Upper lobe of left lung (tissue), 6 donors: ENCODE results near the gene PRDM7. TPM values are rescaled to one million over a fixed set of nuclear protein-coding genes. Genes with fewer than 3 reads are reported as not detected.

Experiments
- ATAC-seq, 2 donors: fragments of 200-7000 bp; cut with Tn5 transposase; one replicate each; pipeline ENCODE4 v1.9.1; 2022; ENCODE audit warnings: mild to moderate bottlenecking in 2 of 2, moderate library complexity in 2 of 2; ENCODE audit not compliant: low FRiP score in 2 of 2
- DNase-seq, 2 donors: peaks; one replicate each; pipeline ENCODE4 v3.0.0-alpha.2; 2019 to 2020
- H3K27ac ChIP-seq, 4 donors: fragments of 200-600 bp; sonication (generic); one replicate each; pipeline ENCODE4 v1.5.1; 2016 to 2019
- H3K27me3 ChIP-seq, 4 donors: fragments of 200-600 bp; sonication (generic); one replicate each; pipeline ENCODE4 v1.5.1; 2017 to 2019
- H3K36me3 ChIP-seq, 4 donors: fragments of 200-600 bp; sonication (generic); one replicate each; pipeline ENCODE4 v1.5.1; 2016 to 2019
- H3K4me1 ChIP-seq, 4 donors: fragments of 200-600 bp; sonication (generic); one replicate each; pipeline ENCODE4 v1.5.1; 2018 to 2019
- H3K4me3 ChIP-seq, 4 donors: fragments of 200-600 bp; sonication (generic); one replicate each; pipeline ENCODE4 v1.5.1; 2017 to 2019; ENCODE audit warnings: mild to moderate bottlenecking in 2 of 4, moderate library complexity in 1 of 4
- H3K9me3 ChIP-seq, 4 donors: fragments of 200-600 bp; sonication (generic); one replicate each; pipeline ENCODE4 v1.5.1; 2018 to 2019
- EP300 ChIP-seq, 4 donors: sonication (generic); formaldehyde crosslinking; IDR thresholded peaks; one replicate each; pipeline ENCODE4 v1.5.1; 2017; ENCODE audit warnings: antibody characterized with exemption in 4 of 4, control low read depth in 2 of 4
- POLR2A ChIP-seq, 4 donors: fragments of 450-650 bp; IDR thresholded peaks; one replicate each; pipeline ENCODE4 v1.5.1; 2016 to 2017; ENCODE audit warnings: antibody characterized with exemption in 4 of 4, mild to moderate bottlenecking in 2 of 4
- POLR2AphosphoS5 ChIP-seq, 2 donors: sonication (generic); formaldehyde crosslinking; IDR thresholded peaks; one replicate each; pipeline ENCODE4 v1.5.1; 2017; ENCODE audit warnings: antibody characterized with exemption in 2 of 2
- WGBS, 2 donors: methylation state at CpG; one replicate each; pipeline ENCODE4 v1.1.5; 2017 to 2018; 5-methylcytosine and 5-hydroxymethylcytosine counted together
- total RNA-seq, 6 donors: library from RNA; depleted of rRNA in 4 of 6; stranded (reverse); fragments of >200 nt in 4 of 6; gene quantifications; one replicate each; pipeline versions ENCODE4 v1.1.0 to v1.2.1, GENCODE V29; 2016 to 2021
- TF ChIP-seq, protein P1 (sequence below), 6 experiments: fragments of 450-650 bp in 4 of 6; fragments of 200-600 bp in 2 of 6; sonication (generic) in 2 of 6; IDR thresholded peaks; one replicate each; pipeline ENCODE4 v1.5.1; 2016 to 2019; ENCODE audit warnings: antibody characterized with exemption in 6 of 6
- donor health status: DM: no; HTN: no; CAD: no; lungs with moderate emphysema.
- donor health status: DM: no; HTN: yes; CAD: no; lungs with severe emphysema.

The PRDM7 gene
- total RNA-seq, 6 donors from 2014 or later: not detected

DNA sequence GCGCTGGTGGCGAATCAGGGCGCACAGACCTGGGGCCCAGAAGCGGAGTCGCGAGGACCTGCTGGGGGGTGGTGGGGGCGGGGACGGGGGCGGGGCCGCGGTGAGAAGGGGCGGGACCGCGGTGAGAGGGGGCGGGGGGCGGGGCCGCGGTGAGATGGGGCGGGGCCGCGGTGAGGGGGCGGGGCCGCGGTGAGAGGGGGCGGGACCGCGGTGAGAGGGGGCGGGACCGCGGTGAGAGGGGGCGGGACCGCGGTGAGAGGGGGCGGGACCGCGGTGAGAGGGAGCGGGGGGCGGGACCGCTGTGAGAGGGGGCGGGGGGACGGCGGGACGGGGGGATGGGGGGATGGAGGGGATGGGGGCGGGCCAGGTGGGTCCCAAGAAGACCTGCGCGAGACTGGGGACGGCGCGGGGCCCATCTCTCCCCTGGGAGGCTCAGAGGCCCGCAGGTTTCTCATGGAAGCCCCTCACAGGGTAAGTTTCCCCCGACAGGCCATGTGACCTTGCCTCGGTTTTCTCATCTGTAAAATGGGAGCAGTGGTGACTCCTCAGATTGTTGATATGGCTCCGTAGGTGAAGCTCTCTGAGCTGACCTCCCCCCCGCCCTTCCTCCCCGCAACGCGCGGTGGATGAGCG lies 29.3 kb downstream of the PRDM7 start:
- no peak overlapping the region for H3K27ac ChIP-seq
- H3K4me3 ChIP-seq: peak overlapping the region in 3 of 4 donors; percentile 43 to 55 (median 54)
- ATAC-seq (no peak), DNase-seq (peak; percentile 17 to 74)
- 46 to 54% methylated on average over 6 to 14 of the region's 59 CpGs for WGBS, 2 donors
- H3K36me3 ChIP-seq: peaks cover 0 to 11% (median 4%) of the 10 kb centered on the region in 4 donors
- H3K4me1 ChIP-seq: peaks cover 10 to 20% (median 15%) of the 10 kb centered on the region in 4 donors
- H3K27me3 ChIP-seq: peaks cover 0 to 4% (median 2%) of the 10 kb centered on the region in 4 donors
- TF ChIP-seq EP300 (IDR thresholded peaks at IDR 0.05) (no peak), POLR2AphosphoS5 (IDR thresholded peaks at IDR 0.05) (no peak), POLR2A (IDR thresholded peaks at IDR 0.05) (no peak)
- TF ChIP-seq, protein P1, sequence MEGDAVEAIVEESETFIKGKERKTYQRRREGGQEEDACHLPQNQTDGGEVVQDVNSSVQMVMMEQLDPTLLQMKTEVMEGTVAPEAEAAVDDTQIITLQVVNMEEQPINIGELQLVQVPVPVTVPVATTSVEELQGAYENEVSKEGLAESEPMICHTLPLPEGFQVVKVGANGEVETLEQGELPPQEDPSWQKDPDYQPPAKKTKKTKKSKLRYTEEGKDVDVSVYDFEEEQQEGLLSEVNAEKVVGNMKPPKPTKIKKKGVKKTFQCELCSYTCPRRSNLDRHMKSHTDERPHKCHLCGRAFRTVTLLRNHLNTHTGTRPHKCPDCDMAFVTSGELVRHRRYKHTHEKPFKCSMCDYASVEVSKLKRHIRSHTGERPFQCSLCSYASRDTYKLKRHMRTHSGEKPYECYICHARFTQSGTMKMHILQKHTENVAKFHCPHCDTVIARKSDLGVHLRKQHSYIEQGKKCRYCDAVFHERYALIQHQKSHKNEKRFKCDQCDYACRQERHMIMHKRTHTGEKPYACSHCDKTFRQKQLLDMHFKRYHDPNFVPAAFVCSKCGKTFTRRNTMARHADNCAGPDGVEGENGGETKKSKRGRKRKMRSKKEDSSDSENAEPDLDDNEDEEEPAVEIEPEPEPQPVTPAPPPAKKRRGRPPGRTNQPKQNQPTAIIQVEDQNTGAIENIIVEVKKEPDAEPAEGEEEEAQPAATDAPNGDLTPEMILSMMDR (IDR thresholded peaks at IDR 0.05): no peak
- H3K9me3 ChIP-seq: no peaks in the 10 kb centered on the region

DNA sequence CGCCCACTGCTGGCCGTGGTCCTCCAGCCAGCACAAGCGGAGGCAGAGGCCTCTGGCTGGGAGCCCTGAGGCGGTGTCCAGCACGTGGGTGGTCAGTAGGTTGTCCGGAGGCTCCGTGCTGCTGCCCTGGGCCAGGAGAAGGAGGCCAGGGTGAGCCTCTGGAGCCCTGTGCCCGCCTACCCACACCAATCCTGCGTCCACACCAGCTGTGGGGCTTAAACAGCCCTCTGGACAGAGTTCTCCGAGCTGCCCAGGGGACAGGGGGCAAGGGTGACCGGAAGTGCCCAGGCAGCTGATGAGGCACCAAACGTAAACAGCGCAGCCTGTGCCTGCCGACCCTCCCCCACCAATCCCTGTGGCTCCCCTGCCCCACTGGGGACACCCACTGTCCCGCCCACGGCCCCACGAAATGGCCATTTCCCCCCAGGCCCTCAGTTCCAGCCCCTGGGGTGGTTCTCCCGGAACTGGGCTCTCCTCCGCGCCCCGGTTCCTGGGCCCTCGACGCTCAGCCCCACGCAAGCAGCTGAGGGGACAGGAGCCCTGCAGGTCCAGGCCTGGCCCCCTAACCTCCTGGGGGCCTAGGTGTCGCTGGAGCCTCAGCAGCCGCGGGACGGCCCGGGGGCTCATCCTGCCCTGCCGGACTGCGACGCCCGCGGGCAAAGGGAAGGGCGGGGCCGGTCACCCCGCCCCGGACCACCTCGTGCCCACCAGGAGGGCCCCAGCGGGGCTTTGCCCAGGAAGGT lies 30.0 kb downstream of the PRDM7 start:
- Histone ChIP-seq H3K4me1 (peaks cover 10 to 20% (median 15%) of the 10 kb centered on the region in 4 donors), H3K27me3 (peaks cover 0 to 4% (median 2%) of the 10 kb centered on the region in 4 donors), H3K36me3 (peaks cover 0 to 18% (median 7%) of the 10 kb centered on the region in 4 donors), H3K27ac (peak overlapping the region in 1 of 4 donors; percentile 28), H3K4me3 (peak overlapping the region in 3 of 4 donors; percentile 43 to 55 (median 54)), H3K9me3 (no peaks in the 10 kb centered on the region)
- DNase-seq (peak; percentile 82 to 85), ATAC-seq (peak; percentile 72 to 74)
- WGBS, 2 donors: 4% methylated on average over 23 of the region's 40 CpGs; no CpG with 5 or more reads in 1 of the 2 donors
- peak in 1 of 2 donors; percentile 11 for TF ChIP-seq POLR2AphosphoS5 (IDR thresholded peaks at IDR 0.05)
- TF ChIP-seq EP300 (IDR thresholded peaks at IDR 0.05): no peak
- peak in 1 of 4 donors; percentile 36 for TF ChIP-seq POLR2A (IDR thresholded peaks at IDR 0.05)

DNA sequence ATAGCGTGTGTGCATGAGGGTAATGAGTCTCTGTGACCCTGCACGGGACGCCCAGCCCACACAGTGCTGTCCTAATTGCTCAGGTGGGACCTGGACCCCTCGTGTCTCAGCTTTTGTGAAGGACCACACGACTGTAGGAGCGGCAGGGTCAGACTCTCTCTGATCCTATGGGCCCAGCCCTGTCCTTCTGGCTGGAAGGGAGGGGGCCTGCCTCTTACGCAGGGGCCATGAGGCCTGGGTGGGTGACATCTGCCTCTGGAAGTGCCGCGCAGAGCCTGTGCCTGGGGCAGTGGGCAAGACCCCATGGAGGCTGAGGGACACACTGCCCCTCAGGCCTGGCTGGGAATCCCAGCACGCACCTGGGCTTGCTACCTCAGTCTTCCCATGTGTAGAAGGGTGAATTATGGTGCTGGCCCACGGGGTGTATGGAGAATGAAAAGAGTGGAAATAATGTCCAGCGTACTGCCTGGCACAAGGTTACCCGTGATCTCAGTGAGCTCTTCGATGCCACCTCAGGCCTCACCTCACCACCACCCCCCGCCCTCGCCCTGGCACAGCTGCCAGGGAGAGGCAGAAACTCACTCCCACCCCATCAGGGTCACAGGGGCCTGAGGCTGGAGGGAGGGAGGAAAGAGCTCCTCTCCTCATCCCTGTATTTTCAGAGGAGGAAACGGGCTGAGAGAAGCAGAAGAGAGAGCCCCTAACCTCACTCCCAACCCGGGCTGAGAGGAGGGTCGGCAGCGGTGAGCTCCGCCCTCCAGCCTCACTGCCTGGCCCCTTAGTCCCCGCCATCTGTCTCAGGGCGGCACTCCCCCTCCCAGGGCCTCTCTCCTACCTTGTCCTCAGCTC lies 30.8 kb downstream of the PRDM7 start:
- TF ChIP-seq POLR2A (IDR thresholded peaks at IDR 0.05): no peak
- TF ChIP-seq EP300 (IDR thresholded peaks at IDR 0.05): no peak
- no peak for TF ChIP-seq POLR2AphosphoS5 (IDR thresholded peaks at IDR 0.05)
- TF ChIP-seq, protein P1 (IDR thresholded peaks at IDR 0.05): no peak
- peaks cover 10 to 20% (median 15%) of the 10 kb centered on the region in 4 donors for H3K4me1 ChIP-seq
- peak overlapping the region in 3 of 4 donors; percentile 43 to 55 (median 54) for H3K4me3 ChIP-seq
- H3K36me3 ChIP-seq: peaks cover 0 to 26% (median 8%) of the 10 kb centered on the region in 4 donors
- H3K27me3 ChIP-seq: peaks cover 0 to 4% (median 2%) of the 10 kb centered on the region in 4 donors
- no peaks in the 10 kb centered on the region for H3K9me3 ChIP-seq
- ATAC-seq (no peak), DNase-seq (no peak)
- WGBS, 2 donors: 44 to 57% methylated on average over 14 to 22 of the region's 23 CpGs
- H3K27ac ChIP-seq: no peak overlapping the region

DNA sequence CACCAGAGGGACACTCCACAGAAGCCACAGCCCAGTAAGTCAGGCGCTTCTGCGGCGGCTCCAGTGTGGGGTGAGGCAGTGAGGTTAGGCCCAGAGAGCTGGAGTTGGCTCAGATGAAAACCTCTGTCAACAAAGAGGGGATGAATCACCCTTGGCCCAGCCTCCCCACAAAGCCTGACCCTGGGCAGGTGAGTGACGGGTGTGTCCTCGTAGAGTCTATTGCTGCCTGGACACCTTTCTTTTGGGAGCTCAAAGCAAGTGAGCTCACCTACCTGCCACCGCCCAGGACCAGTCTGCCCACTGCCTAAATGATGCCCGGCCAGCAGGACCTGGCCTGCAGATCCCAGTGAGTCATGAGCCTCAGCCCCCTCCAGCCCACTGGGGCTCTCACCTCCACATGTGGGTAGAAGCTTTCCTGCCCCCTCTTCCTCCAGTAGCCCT lies 33.0 kb downstream of the PRDM7 start:
- ATAC-seq: peak in 1 of 2 donors; percentile 43
- peaks cover 10 to 20% (median 15%) of the 10 kb centered on the region in 4 donors for H3K4me1 ChIP-seq
- no peaks in the 10 kb centered on the region for H3K9me3 ChIP-seq
- 67 to 89% methylated on average over 3 to 7 of the region's 7 CpGs for WGBS, 2 donors
- peaks cover 0 to 4% (median 2%) of the 10 kb centered on the region in 4 donors for H3K27me3 ChIP-seq
- H3K27ac ChIP-seq: no peak overlapping the region
- DNase-seq: peak in 1 of 2 donors; percentile 72
- TF ChIP-seq, protein P1 (IDR thresholded peaks at IDR 0.05): no peak
- TF ChIP-seq EP300 (IDR thresholded peaks at IDR 0.05) (no peak), POLR2AphosphoS5 (IDR thresholded peaks at IDR 0.05) (no peak)
- no peak overlapping the region for H3K4me3 ChIP-seq
- H3K36me3 ChIP-seq: peaks cover 0 to 43% (median 21%) of the 10 kb centered on the region in 4 donors
